ENCODE results near the gene DDX5.
"Not testable (repeated sequence)": the region's sequence is repeated elsewhere in the genome, so short reads cannot be mapped to it uniquely, and the experiment has no call there.

DDX5 gene

GRCh38 chr17:64494121-64494520 lies 12.0 kb downstream of the DDX5 start:
- no peak for DNase-seq (ENCODE audit: low read depth in 2 of 2)

DNA sequence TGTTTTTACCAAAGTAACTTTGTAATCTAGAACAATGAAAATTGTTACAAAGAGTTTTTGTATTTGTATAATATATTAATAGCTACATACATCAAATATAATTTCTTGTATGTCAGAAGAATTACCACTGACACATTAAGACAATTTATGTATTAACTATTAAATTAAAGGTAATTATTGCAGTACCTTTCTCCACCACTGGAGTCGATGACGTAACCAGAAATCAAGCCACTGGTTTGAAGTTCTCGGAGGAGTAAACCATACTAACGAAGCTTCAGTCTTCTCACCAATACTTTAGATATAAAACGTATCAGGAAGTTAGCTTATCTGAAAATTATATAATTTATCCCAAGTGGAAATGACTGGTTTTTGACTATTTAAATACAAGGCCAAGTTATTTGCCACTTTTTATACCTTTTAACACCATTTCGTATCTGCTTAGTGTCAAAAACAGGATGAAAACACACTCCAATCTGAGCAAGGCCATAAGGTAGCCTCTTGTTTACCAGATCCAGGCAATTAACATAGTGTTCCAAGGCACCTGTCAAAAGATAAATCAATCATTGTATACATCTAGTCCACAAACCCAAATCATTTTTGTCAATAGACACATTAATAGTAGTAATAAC lies 13.5 kb downstream of the DDX5 start:
- DNase-seq (ENCODE audit: low read depth in 2 of 2) = no peak

DNA sequence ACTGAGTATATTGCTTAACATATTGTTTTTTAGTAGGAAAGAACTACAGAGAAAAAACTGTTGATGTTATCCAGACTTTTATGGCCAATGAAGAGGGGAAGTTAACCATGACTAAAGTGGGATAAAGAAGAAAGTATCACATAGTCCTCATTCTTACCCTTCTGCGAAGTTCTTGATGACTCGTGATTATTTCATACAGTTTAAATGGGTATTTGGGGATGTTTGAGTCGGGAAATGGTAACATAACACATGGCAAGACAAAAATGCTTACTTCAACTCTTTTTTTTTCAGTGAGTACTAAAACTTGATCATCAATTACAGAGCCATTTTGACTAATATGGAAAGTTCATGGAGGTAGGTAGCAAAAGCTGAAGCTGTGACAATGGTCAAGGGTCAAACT lies 14.1 kb downstream of the DDX5 start:
- no peak for DNase-seq (ENCODE audit: low read depth in 2 of 2)

DNA sequence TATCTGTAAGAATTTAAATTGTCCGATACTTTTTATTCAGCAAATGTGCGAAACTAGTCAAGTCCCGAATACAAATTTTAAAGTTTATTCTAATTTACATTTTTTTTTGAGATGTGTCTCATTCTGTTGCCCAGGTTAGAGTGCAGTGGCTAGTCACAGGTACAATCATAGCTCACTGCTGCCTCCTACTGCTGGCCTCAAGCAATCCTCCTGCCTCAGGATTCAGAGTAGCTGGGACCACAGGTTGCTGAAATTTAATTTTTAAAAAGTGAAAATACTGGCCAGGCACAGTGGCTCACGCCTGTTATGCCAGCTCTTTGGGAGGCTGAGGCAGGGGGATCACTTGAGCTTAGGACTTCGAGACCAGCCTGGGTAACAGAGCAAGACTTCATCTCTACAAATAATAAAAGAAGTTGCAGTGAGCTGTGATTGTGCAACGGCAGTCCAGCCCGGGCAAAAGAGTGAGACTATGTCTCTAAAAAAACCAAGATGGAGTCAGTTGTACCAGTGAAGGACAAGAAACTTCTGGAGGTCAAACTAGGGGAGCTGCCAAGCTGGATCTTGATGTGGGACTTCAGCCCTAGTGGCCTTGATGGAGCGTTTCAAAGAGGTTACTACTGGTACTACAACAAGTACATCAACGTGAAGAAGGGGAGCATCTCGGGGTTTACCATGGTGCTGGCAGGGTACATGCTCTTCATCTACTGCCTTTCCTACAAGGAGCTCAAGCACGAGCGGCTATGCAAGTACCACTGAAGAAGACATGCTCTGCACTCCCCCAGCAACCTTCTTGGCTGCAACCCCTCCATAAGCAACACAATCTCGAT lies 14.8 kb downstream of the DDX5 start:
- peak in 1 of 2 donors; percentile 6 for DNase-seq (ENCODE audit: low read depth in 2 of 2)

- no peak for DNase-seq (ENCODE audit: low read depth in 2 of 2)
These were observed 17.8 kb downstream of the DDX5 start for GRCh38 chr17:64488301-64488700.

GRCh38 chr17:64484380-64484779 lies 21.7 kb downstream of the DDX5 start:
- DNase-seq (ENCODE audit: low read depth in 2 of 2) = no peak

- no peak for DNase-seq (ENCODE audit: low read depth in 2 of 2)
These were observed 25.1 kb downstream of the DDX5 start for GRCh38 chr17:64480951-64481350.

GRCh38 chr17:64477849-64478248 lies 28.2 kb downstream of the DDX5 start:
- DNase-seq (ENCODE audit: low read depth in 2 of 2) = no peak

DNA sequence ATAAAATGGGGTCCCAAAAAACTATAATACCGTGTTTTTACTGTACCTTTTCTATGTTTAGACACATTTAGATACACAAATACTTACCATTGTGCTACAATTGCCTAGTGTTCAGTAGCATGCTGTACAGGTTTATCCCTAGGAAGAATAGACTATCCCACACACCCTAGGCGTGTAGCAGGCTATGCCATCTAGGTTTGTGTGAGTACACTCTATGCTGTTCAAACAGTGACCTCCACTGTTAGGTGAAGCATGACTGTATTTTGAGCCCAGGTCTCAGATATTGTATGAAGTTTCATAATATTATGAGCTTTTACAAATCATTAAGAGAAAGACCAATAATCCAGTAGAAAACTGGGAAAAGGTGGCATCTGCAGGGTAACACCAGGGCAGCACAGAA lies 33.5 kb downstream of the DDX5 start:
- DNase-seq (ENCODE audit: low read depth in 2 of 2) = no peak

DNA sequence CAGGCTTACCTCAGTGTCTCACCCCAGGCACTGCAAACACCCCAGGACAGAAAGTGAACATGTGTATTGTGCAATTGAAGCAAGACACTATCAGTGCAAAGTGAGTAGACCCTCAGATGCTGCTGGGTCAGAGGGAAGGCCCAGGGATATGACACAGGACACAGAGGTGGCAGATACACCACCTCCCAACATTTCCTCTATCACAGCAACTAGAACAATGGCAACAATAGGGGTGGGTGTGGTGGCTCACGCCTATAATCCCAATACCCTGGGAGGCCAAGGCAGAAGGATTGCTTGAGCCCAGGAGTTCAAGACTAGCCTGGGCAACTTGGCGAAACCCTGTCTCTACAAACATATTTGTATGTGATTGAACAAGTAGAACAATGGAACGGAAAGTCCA lies 34.6 kb downstream of the DDX5 start:
- no peak for DNase-seq (ENCODE audit: low read depth in 2 of 2)

DNA sequence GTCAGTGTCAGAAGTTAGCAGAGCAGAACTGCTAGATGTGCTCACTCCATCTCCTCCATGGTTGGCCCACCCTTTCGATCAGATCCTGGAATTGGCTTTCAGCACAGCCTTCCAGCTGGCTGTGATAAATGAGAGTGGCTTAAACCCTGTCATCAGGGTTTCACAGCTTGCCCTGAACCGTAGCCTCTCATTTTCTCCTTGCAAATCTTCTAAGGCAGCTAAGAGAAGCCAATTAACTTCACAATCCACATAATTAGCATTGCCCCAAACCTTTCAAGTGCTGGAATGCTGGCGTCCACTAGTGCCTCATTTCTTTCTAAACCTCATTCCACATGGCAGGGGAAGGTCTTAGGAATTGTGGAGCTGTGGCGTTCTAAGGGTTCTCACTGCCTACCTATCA lies 35.5 kb downstream of the DDX5 start:
- DNase-seq (ENCODE audit: low read depth in 2 of 2) = no peak

DNA sequence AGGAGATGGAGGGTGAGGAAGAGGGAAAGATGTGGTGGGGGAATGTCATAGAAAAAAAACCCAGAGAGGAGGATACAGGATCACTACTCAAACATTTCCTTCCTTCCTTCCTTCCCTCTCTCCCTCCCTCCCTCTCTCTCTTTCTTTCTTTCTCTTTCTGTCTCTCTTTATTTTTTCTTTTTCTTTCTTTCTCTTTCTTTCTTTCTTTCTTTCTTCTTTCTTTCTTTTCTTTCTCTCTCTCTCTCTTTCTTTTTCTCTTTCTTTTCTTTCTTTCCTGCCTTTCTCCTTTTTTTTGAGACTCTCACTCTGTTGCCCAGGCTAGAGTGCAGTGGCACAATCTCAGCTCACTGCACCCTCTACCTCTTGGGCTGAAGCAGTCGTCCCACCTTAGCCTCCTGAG lies 39.3 kb downstream of the DDX5 start:
- DNase-seq (ENCODE audit: low read depth in 2 of 2) = not testable (repeated sequence)

DNA sequence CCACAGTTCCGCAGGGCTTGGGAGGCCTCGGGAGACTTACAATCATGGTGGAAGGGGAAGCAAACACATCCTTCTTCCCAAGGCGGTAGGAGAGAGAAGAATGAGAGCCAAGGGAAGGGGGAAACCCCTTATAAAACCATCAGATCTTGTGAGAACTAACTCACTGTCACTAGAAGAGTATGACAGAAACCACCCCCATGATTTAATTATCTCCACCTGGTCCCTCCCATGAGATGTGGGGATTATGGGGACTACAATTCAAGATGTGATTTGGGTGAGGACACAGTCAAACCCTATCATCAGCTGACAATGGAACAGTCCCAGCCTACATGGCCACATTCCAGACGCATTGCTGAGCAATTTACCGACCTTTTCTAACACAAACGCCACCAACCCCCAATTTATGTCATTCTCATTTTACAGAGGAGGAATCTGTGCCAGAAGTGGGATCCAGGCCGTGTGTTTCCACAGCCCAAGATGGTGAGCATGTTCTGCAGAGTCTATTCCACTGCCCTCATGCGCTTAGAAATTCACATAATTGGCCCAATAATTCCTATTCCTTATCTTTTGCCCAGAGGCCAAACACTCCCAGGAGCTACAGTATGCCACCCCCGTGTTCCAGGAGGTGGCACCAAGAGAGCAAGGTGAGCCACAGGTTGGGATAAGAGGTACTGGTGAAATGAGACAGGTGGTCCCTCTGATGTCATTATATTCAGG lies 39.9 kb downstream of the DDX5 start:
- DNase-seq (ENCODE audit: low read depth in 2 of 2) = no peak

DNA sequence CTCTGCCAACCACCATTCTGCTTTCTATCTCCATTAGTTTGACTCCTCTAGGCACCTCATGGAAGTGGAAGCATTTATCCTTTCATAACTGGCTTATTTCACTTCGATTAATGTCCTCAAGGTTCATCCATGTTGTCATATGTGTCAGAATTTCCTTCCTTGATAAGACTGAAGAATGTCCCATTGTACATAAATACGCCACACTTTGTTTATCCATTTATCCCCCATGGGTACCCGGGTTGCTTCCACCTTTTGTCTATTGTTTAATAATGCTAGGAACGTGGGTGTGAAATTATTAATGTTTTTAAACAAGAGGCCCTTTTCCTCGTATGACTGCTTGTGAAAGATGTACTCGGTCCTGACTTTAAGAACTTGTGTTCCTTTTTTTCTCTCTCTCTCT lies 44.3 kb downstream of the DDX5 start:
- no peak for DNase-seq (ENCODE audit: low read depth in 2 of 2)

DNA sequence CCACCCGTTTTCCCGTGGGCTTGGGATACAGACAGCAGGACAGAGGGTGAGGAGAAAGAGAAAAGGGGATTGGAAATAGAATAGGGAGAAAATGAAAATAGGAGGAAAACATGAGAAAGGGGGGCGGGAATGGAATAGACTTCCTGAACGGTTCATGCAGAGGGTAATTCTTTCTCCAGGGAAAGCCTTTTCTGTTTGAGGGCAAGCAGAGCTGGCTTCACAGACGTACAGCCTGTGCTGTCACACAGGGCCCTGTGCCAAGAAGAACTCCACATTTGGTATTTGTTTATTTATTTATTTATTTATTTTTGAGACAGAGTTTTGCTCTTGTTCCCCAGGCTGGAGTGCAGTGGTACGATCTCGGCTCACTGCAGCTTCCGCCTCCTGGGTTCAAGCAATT lies 45.1 kb downstream of the DDX5 start:
- no peak for DNase-seq (ENCODE audit: low read depth in 2 of 2)

GRCh38 chr17:64459818-64460217 lies 46.3 kb downstream of the DDX5 start:
- not testable (repeated sequence) for DNase-seq (ENCODE audit: low read depth in 2 of 2)

GRCh38 chr17:64459284-64459747 lies 46.8 kb downstream of the DDX5 start:
- no peak for DNase-seq (ENCODE audit: low read depth in 2 of 2)

DNA sequence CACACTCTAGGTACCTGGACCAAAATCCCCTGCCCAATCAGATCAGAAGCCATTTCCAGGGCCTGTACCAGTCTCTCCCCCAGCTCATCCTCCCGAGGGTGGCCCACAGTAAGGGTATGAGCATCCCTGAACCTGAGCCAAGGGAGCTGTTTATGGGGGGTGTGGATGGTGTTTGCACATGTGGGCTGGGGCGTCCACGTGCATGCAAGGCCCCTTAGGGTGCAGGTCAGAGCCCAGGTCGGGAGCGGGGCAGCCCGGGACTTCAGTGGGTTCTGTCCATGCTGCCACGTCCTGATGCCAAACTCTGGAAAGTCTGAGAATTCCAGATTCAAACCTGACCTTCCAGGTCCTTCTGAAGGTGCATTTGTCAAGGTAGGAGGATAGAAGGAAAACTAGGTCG lies 47.3 kb downstream of the DDX5 start:
- DNase-seq (ENCODE audit: low read depth in 2 of 2) = no peak

- no peak for DNase-seq (ENCODE audit: low read depth in 2 of 2)
These were observed 48.9 kb downstream of the DDX5 start for GRCh38 chr17:64457156-64457555.

- DNase-seq (ENCODE audit: low read depth in 2 of 2) = no peak
These were observed 49.9 kb downstream of the DDX5 start for GRCh38 chr17:64455993-64456885.

DNA sequence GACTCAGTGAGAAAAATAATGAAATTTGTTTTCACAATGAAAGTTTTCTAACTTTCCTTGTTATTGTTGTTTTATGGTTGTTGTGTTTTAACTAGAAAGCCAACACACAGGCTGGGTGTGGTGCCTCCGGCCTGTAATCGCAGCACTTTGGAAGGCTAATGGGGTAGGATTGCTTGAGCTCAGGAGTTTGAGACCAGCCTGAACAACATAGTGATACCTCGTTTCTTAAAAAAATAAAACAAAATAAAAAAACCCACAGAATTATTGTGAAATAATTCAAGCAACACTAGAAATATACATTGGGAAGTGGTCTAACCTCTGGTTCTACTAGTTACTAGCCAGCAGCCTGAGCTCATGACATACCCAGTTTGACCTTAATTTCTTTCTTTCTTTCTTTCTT lies 56.5 kb downstream of the DDX5 start:
- no peak for DNase-seq (ENCODE audit: low read depth in 2 of 2)
